Colon (tissue), 2 donors: ENCODE results near the gene IFI27L1.

Experiments
- FAIRE-seq: peaks from 2 replicates; lab custom pipeline; 2012; peaks lifted over from hg19 to GRCh38; lab: Jason Lieb, UNC
- donor health status: control.
- donor health status: control.

IFI27L1 gene

DNA sequence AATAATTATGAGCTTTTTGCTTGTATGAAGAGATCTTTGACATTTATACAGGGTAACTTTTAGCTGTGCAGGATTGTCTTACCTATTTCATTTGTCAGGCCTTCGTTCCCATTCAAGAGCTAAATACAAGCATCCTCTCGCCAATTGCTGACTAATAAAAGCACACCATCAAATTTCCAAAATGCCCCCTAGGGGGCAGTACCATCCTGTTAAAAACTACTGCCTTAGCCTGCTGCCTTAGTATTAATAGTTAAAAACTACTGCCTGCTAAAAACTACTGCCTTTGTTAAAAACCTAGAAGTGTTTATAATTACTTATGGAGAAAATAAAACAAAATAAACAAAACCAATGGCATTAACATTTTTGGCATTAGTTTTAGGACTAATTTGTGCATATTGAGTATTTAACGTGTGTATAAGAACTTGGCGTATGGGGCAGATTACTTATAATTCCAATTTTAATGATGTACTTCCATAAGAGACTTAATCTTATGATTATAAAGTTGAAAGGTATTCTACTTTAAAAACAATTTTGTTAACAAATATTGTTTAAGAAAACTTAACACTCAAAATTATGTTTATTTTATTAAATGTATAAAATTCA lies 51.3 kb downstream of the IFI27L1 start:
- FAIRE-seq = peak; percentile 60

DNA sequence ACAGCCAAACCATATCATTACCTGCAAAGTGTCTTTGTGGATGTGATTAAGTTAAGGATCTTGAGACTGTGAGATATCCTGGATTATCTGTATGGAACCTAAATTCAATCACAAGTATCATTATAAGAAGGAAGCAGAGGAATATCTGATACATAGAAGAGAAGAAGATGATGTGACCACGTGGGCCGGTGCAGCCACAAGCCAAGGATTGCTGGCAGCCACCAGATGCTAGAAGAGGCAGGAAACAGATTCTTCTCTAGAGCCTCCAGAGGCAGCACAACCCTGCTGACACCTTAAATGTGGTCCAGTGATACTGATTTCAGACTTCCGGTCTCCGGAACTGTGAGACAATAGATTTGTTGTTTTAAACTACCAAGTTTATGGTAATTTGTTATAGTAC lies 54.4 kb downstream of the IFI27L1 start:
- FAIRE-seq = no peak

DNA sequence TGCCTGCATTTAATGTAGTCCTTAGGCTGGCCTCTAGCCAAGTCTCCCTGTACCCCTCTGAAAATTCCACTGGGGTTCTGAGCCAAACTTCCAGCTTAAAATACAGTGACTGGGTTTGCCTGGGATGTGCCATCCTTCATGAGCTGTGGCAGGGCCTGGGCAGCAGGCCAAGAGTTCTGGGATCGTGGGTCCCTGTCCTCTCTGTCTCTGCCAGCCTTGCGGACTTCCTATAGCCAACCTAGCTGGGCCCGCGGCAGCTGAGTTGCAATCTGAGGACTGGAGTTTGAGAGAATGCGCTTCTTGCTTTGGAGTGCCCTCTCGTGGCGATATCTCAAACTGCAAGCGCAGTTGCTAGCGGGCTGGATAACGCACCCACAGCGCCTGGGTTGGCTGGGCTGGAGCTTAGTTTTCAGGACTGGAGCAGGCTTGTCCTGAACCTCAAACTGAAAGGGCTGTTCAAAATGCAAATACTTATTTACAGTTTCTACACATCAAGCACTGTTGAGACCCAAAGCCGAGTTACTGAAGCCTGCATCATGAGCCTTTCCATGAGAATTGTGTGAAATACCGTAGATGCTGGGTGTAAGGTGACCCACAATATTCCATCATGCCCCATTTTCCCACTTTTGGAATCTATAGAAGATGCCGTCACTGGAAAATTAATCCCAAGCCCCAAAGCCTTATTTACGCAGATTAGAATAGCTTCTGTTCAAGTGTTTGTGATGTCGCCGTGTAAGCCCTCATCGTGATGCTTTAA lies 55.6 kb downstream of the IFI27L1 start:
- no peak for FAIRE-seq

DNA sequence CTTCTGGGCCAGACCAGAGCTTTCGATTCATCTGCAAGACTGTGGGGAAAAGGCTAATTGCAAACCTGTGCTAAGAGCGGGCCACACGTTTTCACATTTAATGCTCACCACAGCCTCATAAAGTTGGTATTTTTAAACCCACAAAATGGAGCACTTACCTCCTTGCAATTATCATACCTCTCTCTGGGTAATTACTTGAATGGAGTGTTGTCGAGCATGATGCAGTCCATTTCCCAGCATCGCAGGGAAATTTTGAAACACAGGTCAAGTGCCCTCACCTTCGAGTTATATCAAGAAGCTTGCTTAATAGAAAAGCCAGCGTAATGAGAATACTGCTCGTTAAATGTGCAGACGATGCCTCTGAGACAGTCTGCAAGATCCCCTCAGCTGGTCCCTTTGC lies 57.1 kb downstream of the IFI27L1 start:
- no peak for FAIRE-seq

DNA sequence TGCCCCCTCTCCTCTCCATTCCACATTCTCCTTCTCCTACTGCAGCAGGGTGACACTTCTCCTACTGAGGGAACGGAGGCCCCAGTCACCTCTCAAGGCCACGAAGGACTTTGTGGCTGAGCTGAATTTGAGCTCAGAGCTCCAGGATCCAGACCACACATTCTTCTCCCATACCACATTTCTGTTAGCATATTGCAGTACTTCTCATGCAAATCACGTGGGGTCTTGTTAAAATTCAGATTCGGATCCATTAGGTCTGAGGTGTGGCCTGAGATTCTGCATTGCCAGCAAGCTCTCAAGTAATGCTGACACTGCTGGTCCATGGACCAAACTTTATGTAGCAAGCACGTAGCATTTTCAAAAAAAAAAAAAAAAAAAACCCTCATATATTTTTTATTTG lies 57.9 kb downstream of the IFI27L1 start:
- FAIRE-seq = no peak

DNA sequence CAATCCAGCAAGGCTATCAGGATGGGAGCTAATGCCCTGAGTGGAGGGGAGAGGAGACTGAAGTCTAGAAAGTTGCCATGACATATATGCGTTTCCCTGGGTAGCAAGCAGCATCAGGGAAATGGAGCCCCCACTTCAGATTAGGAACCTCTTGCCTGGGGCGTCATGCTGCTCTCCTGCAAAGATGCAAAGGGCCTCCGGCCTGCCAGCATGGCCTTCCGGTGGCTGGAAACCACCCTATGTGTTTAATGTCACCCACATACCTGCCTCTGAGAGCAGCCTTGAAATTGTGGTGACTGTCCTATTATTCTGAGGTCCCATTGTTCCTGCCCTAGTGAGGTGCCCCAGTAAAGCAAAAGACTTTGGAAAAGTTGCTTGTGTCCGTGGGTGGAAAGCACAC lies 58.3 kb downstream of the IFI27L1 start:
- no peak for FAIRE-seq

DNA sequence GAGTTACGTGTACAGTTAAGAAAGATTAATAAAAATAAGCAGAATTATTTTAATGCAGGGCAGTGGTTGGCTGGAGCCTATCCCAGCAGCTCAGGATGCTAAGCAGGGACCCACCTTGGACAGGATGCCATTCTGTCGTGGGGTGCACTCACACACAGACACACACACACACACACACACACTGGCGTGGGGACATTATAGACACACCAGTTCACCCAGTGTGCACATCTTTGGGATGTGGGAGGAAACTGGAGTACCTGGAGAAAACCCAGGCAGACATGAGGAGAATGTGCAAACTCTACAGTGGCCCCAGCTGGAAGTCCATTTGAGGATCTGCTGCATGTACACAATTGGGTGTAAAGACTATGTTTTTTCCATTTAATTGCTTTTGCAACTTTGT lies 61.1 kb downstream of the IFI27L1 start:
- no peak for FAIRE-seq

DNA sequence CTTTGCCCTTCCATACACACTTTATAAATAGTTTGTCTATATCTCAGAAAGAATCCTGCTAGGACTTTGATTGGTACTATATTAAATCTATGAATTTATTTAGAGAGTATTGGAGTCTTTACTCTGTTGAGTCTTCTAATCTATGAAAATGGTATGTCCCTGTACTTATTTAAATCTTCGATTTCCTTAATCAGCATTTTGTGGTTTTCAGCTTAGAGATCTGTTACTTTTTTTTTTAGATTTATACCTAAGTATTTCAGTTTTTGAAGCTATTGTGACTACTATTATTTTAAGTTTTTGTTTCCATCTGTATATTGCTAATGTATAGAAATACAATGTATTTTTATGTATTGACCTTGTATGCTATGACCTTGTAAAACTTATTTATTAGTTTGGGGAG lies 61.7 kb downstream of the IFI27L1 start:
- FAIRE-seq = no peak

DNA sequence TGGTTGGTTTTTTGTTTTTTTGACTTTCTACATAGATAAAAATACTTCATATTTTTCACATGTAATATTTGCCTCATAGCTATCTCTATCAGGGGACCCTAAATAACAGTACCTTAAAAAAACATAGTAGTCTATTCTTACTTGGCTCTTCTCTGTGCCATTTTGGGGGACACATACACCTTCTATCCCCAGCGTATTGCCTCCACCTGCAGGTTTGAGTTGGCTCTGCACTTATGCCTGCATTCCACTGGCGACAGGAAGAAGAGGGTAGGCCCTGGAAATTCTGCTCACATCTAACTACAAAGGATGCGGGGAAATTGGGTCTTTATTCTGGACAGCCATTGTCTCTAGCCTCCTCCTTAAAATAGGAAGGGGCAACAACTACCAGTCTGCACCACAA lies 62.1 kb downstream of the IFI27L1 start:
- FAIRE-seq = no peak

DNA sequence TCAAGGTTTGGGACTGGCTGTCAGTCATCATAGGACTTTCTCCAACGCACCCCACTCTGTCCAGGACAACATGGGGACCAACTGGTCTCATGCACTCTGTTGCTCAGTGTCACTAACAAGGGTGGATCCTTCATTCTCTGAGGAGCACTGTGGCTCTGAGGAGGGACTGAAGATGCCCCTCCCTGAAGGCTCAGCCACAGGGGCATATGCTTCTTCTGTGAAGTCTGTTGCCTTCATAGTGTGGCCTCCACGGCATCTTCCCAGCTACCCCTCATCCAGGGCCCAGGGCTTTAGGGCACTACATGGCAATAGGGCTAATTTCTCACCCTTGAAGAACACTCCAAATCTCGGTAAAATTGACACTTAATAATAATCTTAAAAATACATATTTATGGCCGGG lies 62.6 kb downstream of the IFI27L1 start:
- no peak for FAIRE-seq

DNA sequence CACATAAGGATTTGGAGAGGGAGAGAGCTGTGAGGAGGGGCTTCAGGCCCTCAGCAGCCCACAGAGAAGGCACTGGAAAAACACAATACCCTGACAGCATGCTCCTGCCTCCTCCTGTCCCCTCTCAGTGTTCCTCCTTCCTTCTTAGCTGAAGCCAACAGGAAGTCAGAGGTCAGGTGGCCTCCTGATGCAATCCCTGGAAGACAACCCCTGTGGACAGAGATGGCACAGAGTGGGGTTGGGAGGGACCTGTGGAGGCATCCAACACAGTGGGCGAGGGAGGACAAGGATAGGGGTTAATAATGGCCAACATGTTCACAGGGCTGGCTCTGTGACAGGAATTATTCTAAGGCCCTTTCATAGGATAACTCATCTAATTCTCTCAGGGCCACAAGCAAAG lies 63.7 kb downstream of the IFI27L1 start:
- FAIRE-seq = no peak

DNA sequence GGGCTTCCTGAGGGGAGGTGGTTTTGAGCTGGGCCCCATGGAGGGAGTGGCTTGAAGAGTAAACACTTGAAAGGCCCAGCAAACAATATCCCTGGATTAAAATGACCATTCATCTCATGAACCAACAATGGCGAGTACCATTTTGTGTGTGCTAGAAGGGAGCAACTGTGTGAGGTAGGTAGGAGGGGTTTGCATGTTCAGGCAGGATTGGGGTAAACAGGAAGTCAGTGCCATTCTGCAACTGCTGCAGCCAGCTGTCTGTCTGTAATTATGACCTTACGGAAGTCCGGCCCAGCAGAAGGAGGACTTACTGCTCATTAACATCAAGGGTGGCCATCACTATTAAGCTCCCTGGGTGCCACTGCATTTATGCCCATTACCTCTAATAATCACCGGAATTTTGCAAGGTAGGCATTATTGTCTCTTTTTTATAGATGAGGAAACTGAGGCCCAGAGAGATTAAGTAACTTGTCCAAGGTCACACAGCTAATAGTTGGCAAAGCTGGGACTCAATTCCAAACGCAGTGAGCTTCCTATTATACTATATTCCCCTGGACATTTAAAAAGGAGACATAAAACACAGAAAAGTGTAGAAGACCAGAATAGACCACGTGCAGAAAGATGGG lies 64.9 kb downstream of the IFI27L1 start:
- no peak for FAIRE-seq
